Measurements from ENCODE around the gene TPM1.

Gene TPM1

GRCh38 chr15:63018639-63019038, 23.9 kb upstream of the TPM1 start:
- no peak for DNase-seq

- no peak for DNase-seq
Measured at GRCh38 chr15:63019511-63020109, 22.9 kb upstream of the TPM1 start.

- DNase-seq = no peak
Measured at GRCh38 chr15:63020128-63020527, 22.4 kb upstream of the TPM1 start.

- no peak for DNase-seq
Measured at GRCh38 chr15:63020759-63021430, 21.7 kb upstream of the TPM1 start.

- no peak for DNase-seq
Measured at GRCh38 chr15:63022181-63022580, 20.4 kb upstream of the TPM1 start.

GRCh38 chr15:63022663-63023062, 19.9 kb upstream of the TPM1 start:
- DNase-seq = no peak

GRCh38 chr15:63023351-63023945, 19.1 kb upstream of the TPM1 start:
- DNase-seq = no peak

GRCh38 chr15:63025460-63025859, 17.1 kb upstream of the TPM1 start:
- DNase-seq = no peak

GRCh38 chr15:63027646-63028045, 14.9 kb upstream of the TPM1 start:
- DNase-seq = no peak

GRCh38 chr15:63028442-63029110, 14.0 kb upstream of the TPM1 start:
- DNase-seq = no peak

GRCh38 chr15:63029676-63030075, 12.9 kb upstream of the TPM1 start:
- no peak for DNase-seq

- DNase-seq = no peak
Measured at GRCh38 chr15:63030101-63030551, 12.4 kb upstream of the TPM1 start.

GRCh38 chr15:63034578-63034977, 8.0 kb upstream of the TPM1 start:
- no peak for DNase-seq

GRCh38 chr15:63035253-63035652, 7.3 kb upstream of the TPM1 start:
- DNase-seq = no peak

GRCh38 chr15:63035977-63036376, 6.6 kb upstream of the TPM1 start:
- DNase-seq = no peak

- DNase-seq = no peak
Measured at GRCh38 chr15:63037976-63038720, 4.4 kb upstream of the TPM1 start.

GRCh38 chr15:63038926-63039673, 3.4 kb upstream of the TPM1 start:
- no peak for DNase-seq

- DNase-seq = no peak
Measured at GRCh38 chr15:63039811-63040210, 2.7 kb upstream of the TPM1 start.

GRCh38 chr15:63040509-63040908, 2.0 kb upstream of the TPM1 start:
- DNase-seq = no peak

GRCh38 chr15:63040954-63041353, 1.6 kb upstream of the TPM1 start:
- no peak for DNase-seq

GRCh38 chr15:63041402-63041973, 1.1 kb upstream of the TPM1 start:
- DNase-seq = no peak

GRCh38 chr15:63042877-63043334, 359 bp downstream of the TPM1 start:
- no peak for DNase-seq
